Neural progenitor cell (in vitro differentiated cells): ENCODE data around the gene ALG1. TPM values are rescaled to one million over a fixed set of nuclear protein-coding genes. Genes with fewer than 3 reads are reported as not detected.
A peak's percentile ranks its signal among the peaks of the same experiment; 100 is the strongest.
"Not testable (repeated sequence)": the region's sequence is repeated elsewhere in the genome, so short reads cannot be mapped to it uniquely, and the experiment has no call there.

Source experiments
- DNase-seq: peaks from one replicate; pipeline ENCODE4 v3.0.0-alpha.2; 2016; ENCODE audit warnings: low spot score
- H2AFZ ChIP-seq: fragments of 200-600 bp; sonication (generic); replicated peaks from 2 replicates; pipeline ENCODE4 v1.6.1; 2016; ENCODE audit warnings: antibody characterized with exemption
- H3F3A ChIP-seq: fragments of 200-600 bp; sonication (generic); 2 replicates; pipeline ENCODE4 v1.6.1; 2016; ENCODE audit warnings: antibody characterized with exemption, low read depth
- H3K27ac ChIP-seq: fragments of 200-600 bp; sonication (generic); 2 replicates; pipeline ENCODE4 v1.5.1; 2016; ENCODE audit warnings: mild to moderate bottlenecking
- H3K27me3 ChIP-seq: fragments of 200-600 bp; sonication (generic); 2 replicates; pipeline ENCODE4 v1.6.1; 2016; ENCODE audit warnings: mild to moderate bottlenecking, moderate library complexity
- H3K36me3 ChIP-seq: fragments of 200-600 bp; sonication (generic); 2 replicates; pipeline ENCODE4 v1.5.1; 2016
- H3K4me1 ChIP-seq: fragments of 200-600 bp; sonication (generic); 2 replicates; pipeline ENCODE4 v1.6.1; 2016; ENCODE audit warnings: mixed run types
- H3K4me2 ChIP-seq: fragments of 200-600 bp; sonication (generic); 2 replicates; pipeline ENCODE4 v1.6.1; 2016
- H3K4me3 ChIP-seq: fragments of 200-600 bp; sonication (generic); 2 replicates; pipeline ENCODE4 v1.5.1; 2016
- H3K79me2 ChIP-seq: fragments of 200-600 bp; sonication (generic); 2 replicates; pipeline ENCODE4 v1.6.1; 2016; ENCODE audit warnings: low read depth
- H3K9ac ChIP-seq: fragments of 200-600 bp; sonication (generic); 2 replicates; pipeline ENCODE4 v1.6.1; 2016
- H3K9me3 ChIP-seq: fragments of 200-600 bp; sonication (generic); 2 replicates; pipeline ENCODE4 v1.5.1; 2016; ENCODE audit warnings: low read depth
- H4K20me1 ChIP-seq: fragments of 200-600 bp; sonication (generic); 2 replicates; pipeline ENCODE4 v1.6.1; 2016; ENCODE audit warnings: low read depth
- H3K27ac Mint-ChIP-seq: 3 replicates; pipeline ENCODE4 v1.8.0; 2021; ENCODE audit warnings: mixed read lengths
- H3K27me3 Mint-ChIP-seq: 2 replicates; pipeline ENCODE4 v1.8.0; 2022; ENCODE audit warnings: low read depth, mild to moderate bottlenecking, inconsistent platforms, moderate library complexity, mixed read lengths; ENCODE audit not compliant: insufficient read depth
- H3K36me3 Mint-ChIP-seq: 3 replicates; pipeline ENCODE4 v1.8.0; 2021; ENCODE audit warnings: mixed read lengths
- H3K4me1 Mint-ChIP-seq: 3 replicates; pipeline ENCODE4 v1.8.0; 2021; ENCODE audit warnings: mixed read lengths
- H3K4me3 Mint-ChIP-seq: 3 replicates; pipeline ENCODE4 v1.8.0; 2021; ENCODE audit warnings: mild to moderate bottlenecking, moderate library complexity, mixed read lengths
- H3K9me3 Mint-ChIP-seq: 3 replicates; pipeline ENCODE4 v1.8.0; 2020; ENCODE audit warnings: mixed read lengths
- EZH2 ChIP-seq: fragments of 200-600 bp; sonication (generic); IDR thresholded peaks from 2 replicates; pipeline ENCODE4 v1.6.1; 2017; ENCODE audit warnings: antibody characterized with exemption, mild to moderate bottlenecking, moderate library complexity
- EZH2phosphoT487 ChIP-seq: fragments of 200-600 bp; sonication (generic); IDR thresholded peaks from 2 replicates; pipeline ENCODE4 v1.6.1; 2017; ENCODE audit warnings: antibody characterized with exemption
- total RNA-seq: library from RNA; depleted of rRNA; stranded (reverse); fragments of >200 nt; gene quantifications from 2 replicates; pipeline ENCODE4 v1.2.3, GENCODE V29; 2015; ENCODE audit warnings: low replicate concordance
- TF ChIP-seq, protein P1 (sequence below): fragments of 200-600 bp; sonication (generic); IDR thresholded peaks from 2 replicates; pipeline ENCODE4 v1.5.1; 2017; ENCODE audit warnings: antibody characterized with exemption, mild to moderate bottlenecking

The ALG1 gene
- total RNA-seq, 1 donor from 2014 or later: 6.1 TPM

DNA sequence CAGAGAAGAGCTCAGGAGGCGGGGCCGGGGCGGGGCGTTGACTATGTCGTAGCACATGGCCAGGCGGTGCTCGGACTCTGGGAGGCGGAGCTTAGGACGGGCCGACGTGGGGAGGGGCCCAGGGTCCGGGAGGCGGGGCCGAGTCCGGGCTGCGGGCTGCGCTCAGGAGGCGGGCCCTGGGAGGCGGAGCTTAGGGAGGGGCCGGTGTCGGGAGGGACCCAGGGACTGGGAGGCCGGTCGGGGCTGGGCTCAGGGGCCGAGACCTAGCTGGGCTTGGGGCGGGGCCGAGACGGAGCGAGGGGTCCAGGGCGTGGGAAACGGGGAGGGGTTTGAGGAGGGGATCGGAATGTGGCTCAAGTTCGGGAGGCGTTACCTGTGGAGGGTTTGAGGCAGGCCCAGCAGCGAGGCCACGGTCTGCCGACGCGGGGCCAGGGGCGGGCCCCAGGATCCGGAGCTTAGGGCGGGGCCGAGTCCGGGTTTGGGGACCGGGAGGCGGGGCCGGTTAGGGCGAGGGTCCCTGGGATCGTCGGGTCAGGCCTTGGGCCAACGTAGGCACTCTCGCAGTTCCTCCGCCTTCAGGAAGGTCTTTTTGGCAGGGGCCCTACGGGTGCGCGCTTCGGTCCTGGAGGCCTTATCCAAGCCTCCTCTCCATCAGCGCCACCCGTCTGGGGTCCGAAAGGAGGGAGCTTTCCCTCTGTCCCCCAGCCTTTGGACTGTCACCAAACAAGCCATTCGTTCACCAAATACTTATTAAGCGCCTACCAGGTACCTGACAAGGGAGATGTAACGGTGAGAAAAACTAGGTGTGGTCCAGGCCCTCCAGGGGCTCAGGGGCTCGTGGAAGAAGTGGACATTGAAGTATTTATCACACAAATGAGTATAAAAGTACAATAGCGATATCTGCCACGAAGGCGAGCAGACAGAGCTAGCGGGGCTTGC, 26.8 kb downstream of the ALG1 start:
- H3K4me1 ChIP-seq, H3K9me3 ChIP-seq, H3K27me3 Mint-ChIP-seq, H3K79me2 ChIP-seq, H3K9ac ChIP-seq, H3K27ac ChIP-seq, H3K27me3 ChIP-seq, H3K9me3 Mint-ChIP-seq, H3K36me3 ChIP-seq, H3F3A ChIP-seq, H3K4me1 Mint-ChIP-seq, H3K36me3 Mint-ChIP-seq, H4K20me1 ChIP-seq, H3K27ac Mint-ChIP-seq: not testable (repeated sequence)
- peak; percentile 94 for DNase-seq
- H3K4me3 Mint-ChIP-seq: peak overlapping the region; percentile 86
- Histone ChIP-seq H2AFZ (peak overlapping the region; percentile 88), H3K4me2 (peak overlapping the region; percentile 95), H3K4me3 (peak overlapping the region; percentile 86)

DNA sequence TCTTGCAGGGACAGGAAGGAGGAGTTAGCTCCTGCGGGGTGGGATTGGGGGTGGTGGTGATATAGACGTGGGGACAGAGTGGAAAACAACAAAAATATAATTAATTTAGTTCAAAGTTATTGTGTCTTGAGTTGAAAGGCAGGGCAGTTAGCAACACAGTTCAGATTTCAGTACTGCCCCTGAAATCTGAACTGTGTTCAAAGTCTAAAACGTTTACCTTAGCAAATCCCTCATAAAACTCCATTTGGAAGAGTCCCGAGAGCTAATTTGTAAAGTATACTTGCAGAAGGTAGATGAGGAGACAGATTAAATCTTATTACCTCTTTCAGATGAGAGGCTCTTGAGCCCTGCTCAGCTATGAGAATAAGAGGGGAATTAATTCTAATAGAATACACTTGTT, 27.5 kb downstream of the ALG1 start:
- H3K9me3 Mint-ChIP-seq: not testable (repeated sequence)

DNA sequence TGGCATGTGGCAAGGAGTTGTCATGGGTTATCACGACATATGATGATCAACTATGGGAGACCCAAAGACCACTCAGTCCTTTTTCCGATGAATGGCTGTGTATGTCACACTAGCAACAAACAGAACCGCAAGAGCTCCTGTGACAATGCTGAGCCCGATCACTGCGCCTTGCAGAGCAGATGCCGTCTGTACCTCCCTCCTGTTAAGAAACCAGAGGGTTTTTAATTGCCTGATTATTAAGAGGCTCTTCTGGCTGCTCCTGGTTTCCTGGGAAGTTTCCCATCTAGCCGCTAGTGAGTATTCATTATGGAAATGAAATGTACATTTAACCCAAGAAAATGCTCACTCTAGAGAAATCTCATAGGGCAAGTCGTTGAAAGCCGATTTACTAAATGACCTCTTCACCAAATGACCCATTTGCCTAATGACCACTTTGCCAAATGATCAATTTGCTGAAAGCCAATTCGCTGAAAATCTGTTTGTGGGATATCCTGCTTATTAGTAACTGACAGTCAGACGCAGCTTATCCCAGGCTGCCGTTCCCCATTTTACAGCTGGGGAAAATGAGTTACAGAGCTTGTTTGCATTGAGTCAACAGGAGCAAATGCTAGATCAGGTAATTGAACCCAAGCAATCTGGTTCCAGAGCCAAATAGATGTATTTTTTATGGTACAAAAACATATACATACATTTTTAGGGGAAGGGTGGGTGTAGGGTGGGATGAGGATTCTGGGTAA, 31.8 kb downstream of the ALG1 start:
- H3K4me1 ChIP-seq, H3K36me3 ChIP-seq, H3F3A ChIP-seq, H3K27me3 Mint-ChIP-seq, H3K9me3 Mint-ChIP-seq, H2AFZ ChIP-seq, H3K4me2 ChIP-seq, H3K27ac ChIP-seq, H3K4me3 ChIP-seq, H3K9me3 ChIP-seq, H3K36me3 Mint-ChIP-seq, H3K4me3 Mint-ChIP-seq, H3K9ac ChIP-seq, H3K79me2 ChIP-seq, H3K27me3 ChIP-seq, DNase-seq, H3K27ac Mint-ChIP-seq, H3K4me1 Mint-ChIP-seq, H4K20me1 ChIP-seq: not testable (repeated sequence)

More for the DNA sequence above, 27.5 kb downstream of the ALG1 start:
- not testable (repeated sequence) for H3K27me3 Mint-ChIP-seq, H3F3A ChIP-seq, H2AFZ ChIP-seq, H3K36me3 ChIP-seq, H3K27me3 ChIP-seq, DNase-seq, H3K36me3 Mint-ChIP-seq, H4K20me1 ChIP-seq, H3K27ac ChIP-seq, H3K9ac ChIP-seq, H3K9me3 ChIP-seq, H3K4me1 ChIP-seq, H3K79me2 ChIP-seq, H3K4me1 Mint-ChIP-seq, H3K27ac Mint-ChIP-seq
- Histone ChIP-seq H3K4me2 (peak overlapping the region; percentile 95), H3K4me3 (peak overlapping the region; percentile 66)
- H3K4me3 Mint-ChIP-seq: peak overlapping the region; percentile 86

DNA sequence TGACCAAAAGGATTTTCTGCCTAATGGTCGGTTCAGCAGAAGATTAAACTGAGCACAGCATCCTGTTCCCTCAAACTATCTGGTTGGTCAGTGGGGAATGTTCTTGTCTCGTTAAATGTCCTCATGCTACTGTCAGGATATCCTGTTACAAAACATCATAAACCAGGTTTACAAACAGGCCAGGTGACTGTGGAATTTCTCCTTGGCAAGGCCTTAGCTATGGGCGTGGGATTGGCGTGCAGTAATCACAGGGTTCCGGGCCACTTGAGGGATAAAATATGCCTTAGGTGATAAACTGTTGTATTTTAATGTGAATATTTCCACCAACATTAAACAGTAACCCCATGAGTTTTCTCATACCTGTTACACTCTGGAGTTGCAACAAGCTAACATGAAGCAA, 33.4 kb downstream of the ALG1 start:
- not testable (repeated sequence) for H3K79me2 ChIP-seq, H3K27ac ChIP-seq, H3K9me3 Mint-ChIP-seq, H2AFZ ChIP-seq, H3K4me1 ChIP-seq, H3K27ac Mint-ChIP-seq, H3K4me1 Mint-ChIP-seq, H3K4me3 ChIP-seq, H3K9ac ChIP-seq, DNase-seq, H3K27me3 Mint-ChIP-seq, H3F3A ChIP-seq, H4K20me1 ChIP-seq, H3K36me3 Mint-ChIP-seq, H3K9me3 ChIP-seq, H3K4me2 ChIP-seq, H3K27me3 ChIP-seq, H3K36me3 ChIP-seq, H3K4me3 Mint-ChIP-seq

DNA sequence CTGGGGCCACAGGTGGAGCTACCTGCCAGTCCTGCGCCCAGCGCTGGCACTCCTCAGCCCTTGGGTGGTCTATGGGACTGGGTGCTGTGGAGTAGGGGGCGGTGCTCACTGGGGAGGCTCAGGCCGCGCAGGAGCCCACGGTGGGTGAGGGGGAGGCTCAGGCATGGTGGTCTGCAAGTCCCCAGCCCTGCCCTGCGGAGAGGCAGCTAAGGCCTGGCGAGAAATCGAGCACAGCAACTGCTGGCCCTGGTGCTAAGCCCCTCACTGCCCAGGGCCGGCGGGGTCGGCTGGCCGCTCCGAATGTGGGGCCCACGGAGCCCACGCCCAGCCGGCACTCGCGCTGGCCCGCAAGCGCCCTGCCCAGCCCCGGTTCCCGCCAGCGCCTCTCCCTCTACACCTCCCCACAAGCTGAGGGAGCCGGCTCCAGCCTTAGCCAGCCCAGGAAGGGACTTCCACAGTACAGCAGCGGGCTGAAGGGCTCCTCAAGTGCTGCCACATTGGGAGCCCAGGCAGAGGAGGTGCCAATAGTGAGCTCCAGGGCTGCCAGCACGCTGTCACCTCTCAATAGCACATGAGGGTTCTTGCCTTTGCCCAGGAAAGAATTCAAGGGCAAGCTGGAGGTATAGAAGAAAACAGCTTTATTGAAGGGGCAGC, 37.0 kb downstream of the ALG1 start:
- no peak for DNase-seq
- Histone ChIP-seq H3K4me2 (no peak overlapping the region), H3K27me3 (no peaks in the 10 kb centered on the region), H3K9ac (no peak overlapping the region), H2AFZ (no peak overlapping the region), H3K27ac (no peak overlapping the region), H3F3A (no peaks in the 10 kb centered on the region), H3K9me3 (no peaks in the 10 kb centered on the region), H3K4me1 (no peaks in the 10 kb centered on the region), H3K4me3 (no peak overlapping the region), H4K20me1 (no peaks in the 10 kb centered on the region), H3K79me2 (no peaks in the 10 kb centered on the region), H3K36me3 (no peaks in the 10 kb centered on the region)
- no peaks in the 10 kb centered on the region for H3K4me1 Mint-ChIP-seq
- TF ChIP-seq EZH2phosphoT487 (no peak), EZH2 (no peak)
- TF ChIP-seq, protein P1, sequence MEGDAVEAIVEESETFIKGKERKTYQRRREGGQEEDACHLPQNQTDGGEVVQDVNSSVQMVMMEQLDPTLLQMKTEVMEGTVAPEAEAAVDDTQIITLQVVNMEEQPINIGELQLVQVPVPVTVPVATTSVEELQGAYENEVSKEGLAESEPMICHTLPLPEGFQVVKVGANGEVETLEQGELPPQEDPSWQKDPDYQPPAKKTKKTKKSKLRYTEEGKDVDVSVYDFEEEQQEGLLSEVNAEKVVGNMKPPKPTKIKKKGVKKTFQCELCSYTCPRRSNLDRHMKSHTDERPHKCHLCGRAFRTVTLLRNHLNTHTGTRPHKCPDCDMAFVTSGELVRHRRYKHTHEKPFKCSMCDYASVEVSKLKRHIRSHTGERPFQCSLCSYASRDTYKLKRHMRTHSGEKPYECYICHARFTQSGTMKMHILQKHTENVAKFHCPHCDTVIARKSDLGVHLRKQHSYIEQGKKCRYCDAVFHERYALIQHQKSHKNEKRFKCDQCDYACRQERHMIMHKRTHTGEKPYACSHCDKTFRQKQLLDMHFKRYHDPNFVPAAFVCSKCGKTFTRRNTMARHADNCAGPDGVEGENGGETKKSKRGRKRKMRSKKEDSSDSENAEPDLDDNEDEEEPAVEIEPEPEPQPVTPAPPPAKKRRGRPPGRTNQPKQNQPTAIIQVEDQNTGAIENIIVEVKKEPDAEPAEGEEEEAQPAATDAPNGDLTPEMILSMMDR: no peak
- H3K27me3 Mint-ChIP-seq: no peaks in the 10 kb centered on the region
- H3K36me3 Mint-ChIP-seq: no peaks in the 10 kb centered on the region
- no peak overlapping the region for H3K4me3 Mint-ChIP-seq
- no peaks in the 10 kb centered on the region for H3K9me3 Mint-ChIP-seq
- H3K27ac Mint-ChIP-seq: no peak overlapping the region

DNA sequence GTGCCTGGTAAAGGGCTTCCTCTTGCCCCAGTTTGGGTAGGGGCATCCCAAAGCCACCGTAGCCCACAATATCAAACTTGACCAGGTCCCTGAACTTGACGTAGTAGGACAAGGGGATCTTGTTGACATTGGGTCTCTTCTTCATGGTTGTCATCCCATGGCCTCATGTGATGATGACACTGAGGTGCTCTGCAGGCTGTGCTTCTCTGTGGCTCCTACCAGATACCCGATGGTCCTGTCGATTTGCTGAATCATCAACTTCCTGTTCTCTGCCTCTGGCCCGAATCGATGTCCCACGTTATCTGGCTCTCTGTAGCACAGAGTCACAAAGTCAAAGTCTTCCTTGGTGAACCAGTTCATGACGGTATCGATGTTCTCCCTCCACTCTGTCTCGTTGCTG, 39.3 kb downstream of the ALG1 start:
- H3K36me3 ChIP-seq, H3K27ac Mint-ChIP-seq, H3K4me3 ChIP-seq, H3K4me1 ChIP-seq, H3K4me2 ChIP-seq, H3K27me3 ChIP-seq, H3K4me1 Mint-ChIP-seq, H3K9me3 ChIP-seq, H3K27ac ChIP-seq, H3K9ac ChIP-seq, H3F3A ChIP-seq, H4K20me1 ChIP-seq, DNase-seq, H3K27me3 Mint-ChIP-seq, H2AFZ ChIP-seq, H3K36me3 Mint-ChIP-seq, H3K79me2 ChIP-seq, H3K9me3 Mint-ChIP-seq: not testable (repeated sequence)
- H3K4me3 Mint-ChIP-seq: peak overlapping the region; percentile 13
